ENCODE data around the gene ANO10. TPM values are rescaled to one million over a fixed set of nuclear protein-coding genes. Genes with fewer than 3 reads are reported as not detected.
"Not testable (repeated sequence)": the region's sequence is repeated elsewhere in the genome, so short reads cannot be mapped to it uniquely, and the experiment has no call there.

ANO10 gene
- total RNA-seq, 1 experiment from 2014 or later: 3.5 TPM

DNA sequence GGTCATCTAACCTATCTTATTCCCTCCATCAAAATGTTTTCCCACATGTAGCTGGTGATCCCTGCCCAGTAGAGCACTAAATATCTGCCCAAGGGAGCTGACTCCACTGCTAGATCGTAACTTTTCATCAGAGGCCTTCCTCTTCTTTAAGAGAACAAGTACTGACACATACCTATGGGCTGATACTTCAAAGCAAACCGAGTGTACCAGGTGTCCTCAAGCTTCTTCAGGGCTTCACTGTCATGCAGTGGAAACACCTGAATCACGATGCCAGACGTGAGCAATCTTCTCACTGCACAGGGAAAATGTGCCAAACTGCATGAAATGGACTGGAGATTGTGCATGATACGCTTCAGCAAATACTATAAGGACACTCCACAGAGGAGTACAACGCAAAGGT is 41.6 kb downstream of the ANO10 start:
- no peak for DNase-seq (ENCODE audit: low spot score)

- DNase-seq (ENCODE audit: low spot score): no peak
Observed at GRCh38 chr3:43573576-43573975, 48.2 kb downstream of the ANO10 start.

DNA sequence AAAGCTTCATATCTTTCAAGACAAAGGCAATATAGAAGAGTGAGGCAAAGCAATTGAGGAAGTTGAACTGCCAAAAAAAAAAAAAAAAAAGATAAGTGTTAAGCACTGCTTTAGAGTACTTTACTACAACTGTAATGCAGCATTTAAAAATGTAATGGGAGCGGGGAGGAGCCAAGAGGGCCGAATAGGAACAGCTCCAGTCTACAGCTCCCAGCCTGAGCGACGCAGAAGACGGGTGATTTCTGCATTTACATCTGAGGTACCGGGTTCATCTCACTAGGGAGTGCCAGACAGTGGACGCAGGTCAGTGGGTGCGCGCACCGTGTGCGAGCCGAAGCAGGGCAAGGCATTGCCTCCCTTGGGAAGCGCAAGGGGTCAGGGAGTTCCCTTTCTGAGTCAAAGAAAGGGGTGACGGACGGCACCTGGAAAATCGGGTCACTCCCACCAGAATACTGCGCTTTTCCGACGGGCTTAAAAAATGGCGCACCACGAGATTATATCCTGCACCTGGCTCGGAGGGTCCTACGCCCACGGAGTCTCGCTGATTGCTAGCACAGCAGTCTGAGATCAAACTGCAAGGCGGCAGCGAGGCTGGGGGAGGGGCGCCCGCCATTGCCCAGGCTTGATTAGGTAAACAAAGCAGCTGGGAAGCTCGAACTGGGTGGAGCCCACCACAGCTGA is 56.0 kb downstream of the ANO10 start:
- DNase-seq (ENCODE audit: low spot score): not testable (repeated sequence)

- peak; percentile 2 for DNase-seq (ENCODE audit: low spot score)
Observed at GRCh38 chr3:43559961-43560360, 61.9 kb downstream of the ANO10 start.

DNA sequence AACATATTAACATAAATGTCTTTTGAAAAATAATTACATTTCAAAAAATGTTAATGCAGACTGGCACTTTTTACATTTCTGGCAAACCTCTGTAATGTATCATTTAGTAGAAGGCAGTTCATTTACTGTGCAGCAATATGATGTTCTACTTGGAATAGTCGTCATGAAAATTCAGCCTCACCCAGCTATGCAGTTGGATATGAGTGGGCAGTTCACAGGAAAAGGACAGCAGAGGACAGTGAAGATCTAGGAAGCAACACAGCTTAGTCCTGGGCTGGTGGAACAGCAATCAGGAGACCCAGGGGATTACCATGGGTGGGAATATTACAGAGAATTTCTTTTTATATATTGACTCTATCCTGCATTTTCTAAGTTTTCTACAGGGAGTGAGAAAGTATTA is 63.6 kb downstream of the ANO10 start:
- no peak for DNase-seq (ENCODE audit: low spot score)

- no peak for DNase-seq (ENCODE audit: low spot score)
Observed at GRCh38 chr3:43549626-43550290, 72.1 kb downstream of the ANO10 start.

- DNase-seq (ENCODE audit: low spot score): peak; percentile 45
Observed at GRCh38 chr3:43544277-43544676, 77.5 kb downstream of the ANO10 start.

GRCh38 chr3:43542328-43543043 is 79.3 kb downstream of the ANO10 start:
- DNase-seq (ENCODE audit: low spot score): no peak

DNA sequence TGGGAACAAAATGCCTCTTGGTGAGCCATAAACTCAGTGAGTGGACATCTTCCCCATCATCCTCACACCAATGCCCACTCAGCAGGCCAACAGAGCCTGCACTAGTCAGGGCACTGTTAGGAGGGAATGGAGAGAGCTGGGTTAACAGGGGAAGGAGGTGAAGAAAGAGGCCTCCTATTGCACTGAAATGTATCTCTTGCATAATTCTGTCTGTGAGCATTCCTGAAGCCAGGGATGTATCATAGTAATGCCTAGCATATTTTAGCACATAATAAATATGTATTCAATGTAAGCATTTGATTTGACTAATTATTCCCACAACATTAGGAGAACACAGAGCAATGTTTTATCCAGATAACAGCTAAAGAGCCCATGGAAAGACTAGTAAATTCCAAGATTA is 81.2 kb downstream of the ANO10 start:
- no peak for DNase-seq (ENCODE audit: low spot score)

- DNase-seq (ENCODE audit: low spot score): no peak
Observed at GRCh38 chr3:43539321-43539720, 82.5 kb downstream of the ANO10 start.

DNA sequence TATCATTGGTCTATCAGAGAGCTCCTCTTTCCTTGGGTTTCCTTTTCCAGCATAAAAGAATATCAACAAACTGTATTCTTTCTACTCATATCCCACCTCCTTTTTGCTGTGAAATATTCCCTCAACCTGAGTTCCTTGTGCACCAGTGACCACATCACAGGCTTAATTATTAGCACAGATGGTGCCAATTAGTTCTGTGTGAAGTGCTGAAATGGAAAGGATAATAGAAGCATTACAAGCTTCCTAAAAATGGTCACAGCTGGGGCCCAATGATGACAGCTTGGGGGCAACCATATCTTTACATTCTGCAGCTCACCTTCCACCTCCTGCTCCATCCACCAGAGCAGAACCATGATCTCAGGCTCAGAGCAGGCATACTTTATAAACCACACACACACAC is 84.6 kb downstream of the ANO10 start:
- no peak for DNase-seq (ENCODE audit: low spot score)

- DNase-seq (ENCODE audit: low spot score): no peak
Observed at GRCh38 chr3:43534675-43535074, 87.1 kb downstream of the ANO10 start.

DNA sequence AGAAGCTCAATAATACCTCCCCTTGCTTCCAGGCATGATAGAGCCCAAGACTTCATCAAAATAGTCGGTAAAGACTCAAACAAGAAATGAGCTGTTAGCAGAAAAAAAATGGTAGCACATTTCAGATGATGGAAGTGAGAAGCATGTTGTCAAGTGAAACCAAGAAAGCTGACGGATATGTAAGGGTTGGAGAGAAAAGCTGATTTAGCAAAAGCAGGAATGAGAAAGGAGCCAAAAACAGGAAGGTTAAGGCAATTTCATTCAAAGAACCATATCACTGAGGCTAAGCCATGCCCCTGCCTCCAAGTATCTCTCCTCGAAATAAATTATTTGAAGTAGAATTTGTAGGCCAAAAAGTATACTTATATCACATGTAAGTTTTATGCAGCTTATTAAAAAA is 88.8 kb downstream of the ANO10 start:
- no peak for DNase-seq (ENCODE audit: low spot score)

DNA sequence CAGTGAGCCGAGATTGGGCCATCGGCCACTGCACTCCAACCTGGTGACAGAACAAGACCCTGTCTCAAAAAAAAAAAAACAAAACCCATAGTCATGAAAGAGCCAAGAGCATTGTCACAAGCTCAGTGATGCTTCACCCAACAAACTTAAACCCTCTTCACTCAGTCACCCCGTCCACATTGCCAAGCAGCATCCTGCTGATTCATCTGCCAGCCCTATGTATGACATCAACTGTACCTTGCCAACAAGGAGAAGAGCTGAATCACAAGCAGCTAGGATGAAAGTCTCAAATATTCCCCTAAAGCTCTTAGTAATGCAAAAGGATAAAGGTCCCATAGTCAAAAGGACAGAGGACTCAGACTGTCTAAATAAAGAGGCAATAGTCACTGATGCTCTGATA is 90.0 kb downstream of the ANO10 start:
- no peak for DNase-seq (ENCODE audit: low spot score)

- DNase-seq (ENCODE audit: low spot score): no peak
Observed at GRCh38 chr3:43528498-43529099, 93.2 kb downstream of the ANO10 start.

DNA sequence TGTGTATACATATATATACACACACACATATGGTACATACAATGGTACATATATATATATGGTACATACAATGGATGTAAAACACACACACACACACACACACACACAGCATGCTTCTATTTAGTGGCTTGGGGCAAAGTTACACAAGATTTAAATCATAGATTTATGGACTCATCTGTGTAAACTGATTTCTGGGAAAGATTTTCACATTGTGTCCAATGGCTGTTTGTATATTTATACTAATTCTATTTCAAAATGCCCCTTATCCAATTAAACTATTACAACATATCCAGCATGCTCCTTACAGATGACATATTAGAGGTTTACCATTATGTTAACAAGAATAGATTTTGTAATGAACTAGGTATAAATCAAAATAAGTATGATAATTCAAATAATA is 94.9 kb downstream of the ANO10 start:
- DNase-seq (ENCODE audit: low spot score): no peak

DNA sequence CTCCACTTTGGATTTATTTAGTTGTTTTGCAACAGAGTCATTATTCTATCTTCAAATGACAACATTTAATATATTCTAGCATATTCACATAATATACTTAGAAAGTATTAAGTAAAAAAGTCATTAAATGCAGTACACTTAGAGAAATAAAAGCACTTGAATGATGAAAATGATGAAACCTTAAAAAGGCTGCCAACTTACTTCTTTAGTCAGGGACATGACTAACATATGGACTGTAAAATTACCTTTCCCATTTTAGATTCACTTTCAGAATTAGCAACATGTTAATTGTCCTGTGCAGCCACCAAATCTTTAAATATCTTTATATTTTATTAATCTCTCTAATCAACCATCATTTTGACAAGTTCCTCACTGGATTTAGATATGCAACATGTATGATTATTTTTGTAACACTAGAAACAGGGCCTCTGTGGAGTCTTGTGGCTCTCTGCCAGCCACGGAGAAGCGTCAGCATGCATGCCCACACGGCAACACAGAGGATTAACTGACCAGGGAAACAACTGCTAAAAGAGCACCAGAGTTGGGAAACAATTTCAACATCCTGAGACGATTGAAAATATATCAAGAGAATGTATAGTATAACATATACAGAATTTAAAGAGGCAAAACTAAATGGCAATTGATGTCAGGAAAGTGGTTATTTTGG is 95.7 kb downstream of the ANO10 start:
- DNase-seq (ENCODE audit: low spot score): no peak

DNA sequence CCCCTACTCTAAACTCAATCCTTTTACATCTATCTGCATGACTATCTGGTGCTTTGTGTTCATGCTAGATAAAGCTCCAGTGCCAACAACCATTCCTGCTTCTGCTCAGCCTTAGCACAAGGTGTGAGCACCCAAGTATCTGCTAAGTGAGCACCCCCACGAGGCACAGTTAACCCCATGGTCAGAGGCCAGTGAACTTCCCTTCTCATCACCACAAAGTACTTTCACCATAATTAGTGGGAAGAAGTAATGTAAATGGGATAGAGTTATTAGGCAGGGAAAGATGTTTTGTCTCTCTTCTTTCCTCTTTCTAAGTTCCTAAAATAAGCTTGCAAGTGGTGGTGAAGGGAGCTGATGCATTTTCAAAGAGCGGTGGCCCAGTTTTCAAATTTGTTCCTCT is 96.4 kb downstream of the ANO10 start:
- DNase-seq (ENCODE audit: low spot score): no peak

GRCh38 chr3:43523454-43524053 is 98.3 kb downstream of the ANO10 start:
- DNase-seq (ENCODE audit: low spot score): no peak

DNA sequence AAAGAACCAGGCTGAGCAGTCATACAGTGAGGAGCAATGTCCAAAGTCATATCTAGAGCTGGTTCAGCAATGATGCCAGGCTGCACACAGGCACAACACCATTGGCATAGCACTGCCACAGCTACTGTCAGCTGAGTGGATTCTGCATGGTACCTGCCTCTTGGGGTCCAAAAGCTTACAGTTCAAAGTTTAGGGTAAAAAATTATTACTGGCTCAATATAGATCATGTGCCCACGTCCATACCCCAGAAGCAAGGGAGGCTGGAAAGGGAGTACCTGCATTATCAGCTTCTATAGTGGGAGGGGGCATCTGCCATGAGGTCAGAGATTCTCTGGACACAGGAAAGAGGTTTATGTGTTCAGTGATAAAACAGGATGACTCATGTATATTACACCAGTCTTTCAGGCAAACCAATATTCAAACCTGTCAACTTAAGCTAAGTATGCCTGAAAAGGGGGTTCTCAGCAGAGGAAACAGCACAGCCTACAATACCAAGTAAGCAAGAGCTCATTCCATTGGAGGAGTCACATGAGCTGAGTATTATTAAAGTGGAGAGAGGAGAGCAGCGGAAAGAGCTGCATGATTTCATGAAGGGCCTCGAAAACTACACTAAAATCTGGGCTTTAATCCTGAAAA is 99.0 kb downstream of the ANO10 start:
- DNase-seq (ENCODE audit: low spot score): no peak

GRCh38 chr3:43521941-43522340 is 99.9 kb downstream of the ANO10 start:
- no peak for DNase-seq (ENCODE audit: low spot score)
